Activated naive CD8-positive, alpha-beta T cell (primary cell): ENCODE results near the gene RSAD1.
A peak's percentile ranks its signal among the peaks of the same experiment; 100 is the strongest.
"Not testable (repeated sequence)": the region's sequence is repeated elsewhere in the genome, so short reads cannot be mapped to it uniquely, and the experiment has no call there.

Experiments used
- H3K27ac Mint-ChIP-seq: one replicate; pipeline ENCODE4 v1.8.0; 2021; ENCODE audit warnings: mixed read lengths
- H3K27me3 Mint-ChIP-seq: one replicate; pipeline ENCODE4 v1.8.0; 2021; ENCODE audit warnings: mixed read lengths
- H3K36me3 Mint-ChIP-seq: one replicate; pipeline ENCODE4 v1.8.0; 2021; ENCODE audit warnings: mixed read lengths
- H3K4me1 Mint-ChIP-seq: one replicate; pipeline ENCODE4 v1.8.0; 2021; ENCODE audit warnings: low read depth, mixed read lengths
- H3K4me3 Mint-ChIP-seq: one replicate; pipeline ENCODE4 v1.8.0; 2021; ENCODE audit warnings: mild to moderate bottlenecking, mixed read lengths
- H3K9me3 Mint-ChIP-seq: one replicate; pipeline ENCODE4 v1.8.0; 2021; ENCODE audit warnings: low read depth, mixed read lengths

The RSAD1 gene

DNA sequence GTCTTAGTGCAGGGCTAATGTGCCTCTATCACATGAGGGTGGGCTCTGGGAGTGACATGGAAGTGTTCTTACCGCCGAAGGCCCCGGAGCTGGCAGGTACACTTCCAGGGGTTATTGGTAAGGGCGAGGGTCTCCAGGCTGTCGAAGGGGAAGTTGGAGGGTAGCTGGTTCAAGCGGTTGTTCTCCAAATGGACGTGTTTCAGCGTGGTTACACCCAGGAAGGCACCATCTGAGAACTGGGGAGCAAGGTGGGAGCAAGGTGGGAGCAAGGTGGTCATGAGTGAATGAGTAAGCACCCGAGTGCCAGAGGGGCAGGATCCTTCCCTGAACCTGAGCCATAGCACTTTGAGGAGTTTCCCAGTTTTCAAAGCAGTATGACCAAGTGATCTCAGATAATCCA lies 13.0 kb upstream of the RSAD1 start:
- no peak overlapping the region for H3K4me3 Mint-ChIP-seq
- H3K4me1 Mint-ChIP-seq: peaks cover 8% of the 10 kb centered on the region
- peaks cover 6% of the 10 kb centered on the region for H3K27me3 Mint-ChIP-seq
- no peaks in the 10 kb centered on the region for H3K36me3 Mint-ChIP-seq
- no peaks in the 10 kb centered on the region for H3K9me3 Mint-ChIP-seq
- no peak overlapping the region for H3K27ac Mint-ChIP-seq

DNA sequence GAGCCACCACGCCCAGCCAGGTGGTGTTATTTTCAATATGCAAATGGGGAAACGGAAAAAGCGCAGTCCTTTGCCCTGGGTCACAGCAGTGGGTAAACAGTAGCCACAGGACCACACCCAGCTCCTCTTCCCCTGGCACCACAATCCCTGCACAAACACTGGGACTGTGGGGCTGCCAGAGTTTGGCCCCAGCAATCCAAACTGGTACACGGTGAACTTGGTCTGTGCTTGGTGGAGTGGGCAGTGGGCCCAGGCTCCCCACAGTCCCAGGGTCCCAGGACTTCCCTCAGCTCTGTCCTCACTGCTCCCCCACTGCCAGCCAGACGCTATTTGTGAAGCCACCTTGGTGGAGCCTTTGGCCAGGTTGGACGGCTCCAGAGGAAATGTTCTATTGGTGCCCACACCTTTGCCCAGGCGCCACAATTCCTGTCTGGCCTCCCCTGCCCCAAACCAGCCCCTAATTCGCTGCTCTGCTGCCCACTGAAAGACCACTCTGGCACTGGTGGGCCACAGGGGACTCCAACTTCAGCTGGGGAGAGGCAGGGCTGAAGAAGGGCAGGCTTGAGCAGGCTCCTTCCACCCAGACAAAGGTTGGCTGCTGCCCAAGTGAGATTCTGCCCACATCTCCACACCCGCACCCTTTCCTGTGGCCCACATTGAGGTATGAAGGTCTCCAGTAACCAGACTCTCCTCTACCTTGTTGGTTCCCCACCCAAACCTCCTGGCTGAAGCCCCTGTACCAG lies 12.1 kb upstream of the RSAD1 start:
- Mint-ChIP-seq H3K9me3 (no peaks in the 10 kb centered on the region), H3K27ac (no peak overlapping the region), H3K4me3 (no peak overlapping the region), H3K4me1 (peaks cover 13% of the 10 kb centered on the region), H3K36me3 (no peaks in the 10 kb centered on the region), H3K27me3 (peaks cover 6% of the 10 kb centered on the region)

DNA sequence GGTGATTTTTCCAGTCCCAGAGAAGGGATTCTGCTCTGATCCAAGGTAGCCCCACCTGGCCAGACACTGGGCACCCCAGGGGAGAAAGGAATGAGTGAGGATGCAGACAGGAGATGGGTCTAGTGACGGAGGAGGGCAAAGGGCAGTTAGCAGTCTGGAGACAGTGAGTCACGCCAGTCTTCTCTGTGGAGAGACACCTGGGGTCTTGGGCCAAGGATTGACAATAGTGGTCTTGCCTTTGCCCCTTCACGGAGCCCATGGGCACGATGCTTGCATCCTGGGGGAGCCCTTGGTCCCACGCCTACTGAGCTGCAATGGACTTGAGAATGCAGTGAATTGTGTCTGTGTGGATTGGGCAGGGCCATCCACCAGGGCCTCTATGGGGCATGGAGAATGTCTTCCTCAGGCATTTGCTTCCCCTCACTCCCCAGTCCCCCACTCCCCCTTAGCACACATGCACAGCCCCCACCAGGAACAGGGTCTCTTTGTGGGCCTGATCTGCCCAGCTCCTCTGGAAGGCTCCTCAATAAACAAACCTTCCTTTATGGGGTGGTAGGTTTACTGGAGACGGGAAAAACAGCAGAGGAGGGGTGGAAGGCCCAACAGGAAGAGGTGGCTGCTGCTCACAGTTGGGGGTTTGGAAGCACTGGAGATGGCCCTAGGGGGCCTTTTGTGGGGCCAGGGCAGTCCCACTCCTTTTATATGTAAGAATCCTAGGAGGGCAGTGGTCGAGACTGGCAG lies 11.4 kb upstream of the RSAD1 start:
- peaks cover 6% of the 10 kb centered on the region for H3K27me3 Mint-ChIP-seq
- peaks cover 15% of the 10 kb centered on the region for H3K4me1 Mint-ChIP-seq
- no peak overlapping the region for H3K27ac Mint-ChIP-seq
- no peaks in the 10 kb centered on the region for H3K36me3 Mint-ChIP-seq
- H3K4me3 Mint-ChIP-seq: peak overlapping the region; percentile 23
- no peaks in the 10 kb centered on the region for H3K9me3 Mint-ChIP-seq

DNA sequence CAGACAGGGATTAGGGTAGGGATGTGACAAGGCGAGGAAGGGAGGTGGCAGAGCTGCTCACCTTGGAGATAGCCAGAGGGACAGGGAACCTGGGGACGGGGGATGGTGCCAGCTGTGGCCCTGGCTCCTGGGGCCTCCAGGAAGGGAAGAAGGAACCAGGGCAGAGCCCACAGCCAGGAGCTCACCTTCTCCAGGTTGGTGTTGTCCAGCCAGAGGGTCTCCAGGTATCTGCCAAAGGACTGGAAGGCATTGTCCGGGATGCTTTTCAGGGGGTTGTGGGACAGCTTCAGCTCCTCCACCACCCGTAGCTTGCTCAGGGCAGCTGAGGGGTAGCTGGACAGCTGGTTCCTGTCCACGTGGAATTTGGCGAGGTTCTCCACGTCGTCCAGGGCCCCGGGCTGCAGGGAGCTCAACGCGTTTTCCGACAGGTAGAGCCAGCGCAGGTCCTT lies 10.8 kb upstream of the RSAD1 start:
- Mint-ChIP-seq H3K27me3 (peaks cover 6% of the 10 kb centered on the region), H3K4me1 (peaks cover 15% of the 10 kb centered on the region), H3K36me3 (no peaks in the 10 kb centered on the region), H3K9me3 (no peaks in the 10 kb centered on the region), H3K4me3 (peak overlapping the region; percentile 23), H3K27ac (no peak overlapping the region)

DNA sequence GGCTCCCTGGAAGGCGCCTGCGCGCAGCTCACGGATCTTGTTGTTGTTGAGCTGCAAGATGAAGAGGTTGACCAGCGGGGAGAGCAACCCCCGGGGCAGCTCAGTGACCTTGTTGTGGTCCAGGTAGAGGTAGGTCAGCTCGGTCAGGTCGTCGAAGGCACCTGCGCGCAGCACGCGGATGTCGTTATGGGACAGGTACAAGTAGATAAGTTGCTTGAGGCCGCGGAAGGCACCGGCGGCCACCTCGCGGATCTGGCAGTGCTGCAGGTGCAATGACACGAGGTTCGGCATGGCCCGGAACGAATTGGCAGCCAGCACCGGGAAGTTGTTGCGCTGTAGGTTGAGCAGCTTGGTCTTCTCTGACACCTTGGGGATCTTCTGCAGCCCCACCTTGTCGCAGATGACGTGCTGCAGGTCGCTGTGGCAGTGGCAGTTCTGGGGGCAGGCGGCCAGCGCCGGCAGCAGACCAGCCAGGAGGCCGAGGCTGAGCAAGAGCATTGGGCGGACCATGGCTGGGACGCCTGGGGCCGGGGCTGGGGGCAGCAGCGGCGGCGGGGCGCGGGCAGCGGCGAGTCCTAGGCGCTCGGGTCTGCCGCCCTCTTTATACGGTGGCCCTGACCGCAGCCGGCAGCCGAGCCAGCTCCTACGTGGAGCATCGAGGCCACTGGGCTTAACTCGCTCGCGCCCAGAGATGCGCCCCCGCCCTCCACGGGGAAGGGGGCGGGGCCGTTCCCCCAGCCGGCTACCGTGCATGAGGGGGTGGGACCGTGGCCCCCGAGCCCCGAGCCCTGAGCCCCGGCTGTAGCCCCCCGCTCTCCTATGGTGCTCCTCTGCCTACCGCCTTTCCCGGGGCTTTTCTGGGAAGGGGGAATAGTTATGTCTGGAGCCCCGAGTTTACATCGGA lies 10.1 kb upstream of the RSAD1 start, which contains the start of gene CHAD:
Gene CHAD, minus strand, starts transcription at position 577 of the 904 bp plus-strand sequence. Its CDS starts 67 bp downstream, at position 510.
- Mint-ChIP-seq H3K27ac (no peak within 1 kb of the TSS), H3K4me3 (peak within 1 kb of the TSS; percentile 61)

DNA sequence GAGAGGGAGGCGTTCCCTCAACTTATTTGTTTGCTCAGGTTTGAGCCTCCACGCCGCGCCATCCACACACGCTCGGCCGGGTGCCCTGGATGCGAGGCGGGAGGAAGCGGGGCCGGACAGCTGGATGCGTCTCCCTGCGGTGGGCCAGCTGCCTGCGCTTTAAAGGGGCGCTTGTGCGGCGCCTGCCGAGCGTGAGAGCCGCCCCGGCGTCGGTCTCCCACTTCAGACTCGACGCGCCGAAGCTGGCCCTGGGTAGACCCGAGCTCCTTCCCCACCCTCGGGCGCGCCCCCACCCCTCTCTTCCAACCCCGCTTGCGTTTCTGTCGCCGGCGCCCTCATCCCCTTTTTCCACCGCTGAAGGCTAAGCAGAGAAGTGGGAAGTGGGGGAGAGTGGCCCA lies 9.5 kb upstream of the RSAD1 start:
- H3K27me3 Mint-ChIP-seq: peaks cover 6% of the 10 kb centered on the region
- H3K9me3 Mint-ChIP-seq: no peaks in the 10 kb centered on the region
- peak overlapping the region; percentile 23 for H3K4me3 Mint-ChIP-seq
- H3K36me3 Mint-ChIP-seq: no peaks in the 10 kb centered on the region
- peaks cover 15% of the 10 kb centered on the region for H3K4me1 Mint-ChIP-seq
- no peak overlapping the region for H3K27ac Mint-ChIP-seq

More for the DNA sequence above, 10.1 kb upstream of the RSAD1 start, which contains the start of gene CHAD:
- H3K36me3 Mint-ChIP-seq: no peaks in the 10 kb centered on the region
- peaks cover 6% of the 10 kb centered on the region for H3K27me3 Mint-ChIP-seq
- H3K9me3 Mint-ChIP-seq: no peaks in the 10 kb centered on the region
- H3K4me1 Mint-ChIP-seq: peaks cover 15% of the 10 kb centered on the region

DNA sequence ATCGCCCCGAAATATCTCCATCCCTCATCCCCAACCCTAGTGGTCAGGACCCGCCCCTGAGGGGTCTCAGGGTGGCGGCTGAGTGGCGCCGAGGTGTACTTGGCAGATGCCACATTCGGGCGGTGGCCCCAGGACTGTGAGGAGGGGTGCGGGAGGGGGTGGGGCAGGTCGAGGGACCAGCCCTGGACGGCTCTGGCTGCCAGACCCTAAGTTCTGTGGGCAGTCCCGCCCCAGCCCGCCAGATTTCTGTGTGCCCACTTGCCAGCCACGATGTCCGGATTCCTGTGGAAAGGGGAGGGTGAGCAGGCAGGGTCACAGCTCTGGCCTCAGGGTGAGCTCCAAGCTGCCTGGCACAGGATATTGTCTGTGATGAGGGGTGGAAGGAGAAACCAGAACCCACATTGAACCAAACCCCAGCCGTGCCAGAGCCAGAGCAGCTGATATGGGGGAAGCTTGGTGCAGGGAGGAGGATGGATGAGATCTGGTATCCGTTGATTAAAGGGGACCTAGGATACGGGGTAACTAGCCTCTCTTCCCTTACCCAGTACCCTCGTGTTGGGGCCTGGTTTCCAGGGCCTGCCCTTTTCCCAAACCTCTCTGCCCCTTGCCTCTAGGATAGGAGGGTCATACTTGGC lies 8.9 kb upstream of the RSAD1 start:
- Mint-ChIP-seq H3K4me3 (peak overlapping the region; percentile 23), H3K4me1 (peaks cover 15% of the 10 kb centered on the region), H3K9me3 (no peaks in the 10 kb centered on the region), H3K36me3 (no peaks in the 10 kb centered on the region), H3K27me3 (peaks cover 6% of the 10 kb centered on the region), H3K27ac (no peak overlapping the region)

DNA sequence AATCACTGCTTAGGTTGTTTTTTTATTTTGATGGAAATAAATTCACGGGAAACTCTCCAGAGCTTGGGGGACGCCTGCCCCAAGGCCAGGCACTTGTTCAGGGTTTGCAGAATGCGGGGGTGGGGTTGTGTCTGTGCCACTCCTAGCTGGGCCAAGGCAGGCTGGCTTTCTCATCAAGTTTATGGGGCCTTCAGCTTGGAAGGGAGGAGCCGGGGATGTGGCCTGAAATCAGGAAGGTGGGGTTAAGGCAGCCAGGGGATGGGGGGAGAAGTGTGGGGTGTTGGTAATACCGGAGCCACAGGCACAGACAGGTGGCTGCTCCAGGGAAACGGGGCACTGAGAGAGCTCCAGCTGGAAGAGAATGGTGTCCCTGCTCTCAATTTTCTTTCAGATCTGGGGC lies 8.2 kb upstream of the RSAD1 start:
- peak overlapping the region; percentile 20 for H3K4me3 Mint-ChIP-seq

DNA sequence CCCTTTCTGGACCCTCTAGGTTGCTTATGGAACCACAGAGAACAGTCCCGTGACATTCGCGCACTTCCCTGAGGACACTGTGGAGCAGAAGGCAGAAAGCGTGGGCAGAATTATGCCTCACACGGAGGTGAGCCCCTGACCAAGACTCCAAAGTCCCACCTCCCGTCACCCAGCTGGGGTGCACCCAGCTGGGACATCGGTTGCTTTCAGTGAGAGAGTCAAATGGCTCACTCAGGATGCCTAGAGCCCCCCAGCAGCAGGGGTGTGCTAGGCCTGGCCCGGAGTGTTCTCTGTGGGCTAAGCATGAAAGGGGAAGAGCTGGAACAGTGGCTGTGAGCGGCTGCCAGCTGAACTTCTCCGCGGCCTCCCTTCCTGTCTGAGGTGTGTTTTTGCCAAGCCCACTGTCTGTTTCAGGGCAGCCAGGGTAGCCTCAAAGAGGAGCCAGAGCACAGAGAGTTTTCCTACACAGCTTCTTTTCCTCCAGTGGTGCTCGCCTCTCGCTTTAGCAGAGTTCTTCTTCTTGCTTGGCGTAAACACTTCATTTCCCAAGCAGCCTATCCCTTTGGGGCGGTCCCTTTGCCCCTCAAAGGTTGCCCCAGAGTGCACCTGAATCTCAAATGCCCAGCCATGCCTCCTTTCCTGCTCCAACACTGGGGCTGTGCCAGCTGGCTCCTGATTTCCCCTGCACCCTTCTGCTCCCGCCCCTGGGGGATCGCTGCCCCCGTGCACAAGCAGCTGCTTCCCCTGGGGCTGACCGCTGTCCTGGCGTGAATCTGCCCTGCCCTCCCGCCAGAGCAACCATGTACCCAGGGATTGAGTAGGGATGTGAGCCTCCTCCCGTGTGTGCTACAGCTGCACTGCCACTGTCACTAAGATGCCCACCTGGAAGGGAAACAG lies 7.4 kb upstream of the RSAD1 start:
- H3K4me1 Mint-ChIP-seq: peaks cover 15% of the 10 kb centered on the region
- H3K36me3 Mint-ChIP-seq: no peaks in the 10 kb centered on the region
- no peaks in the 10 kb centered on the region for H3K9me3 Mint-ChIP-seq
- H3K27me3 Mint-ChIP-seq: peaks cover 6% of the 10 kb centered on the region
- H3K4me3 Mint-ChIP-seq: no peak overlapping the region
- H3K27ac Mint-ChIP-seq: no peak overlapping the region

More for the DNA sequence above, 8.2 kb upstream of the RSAD1 start:
- Mint-ChIP-seq H3K36me3 (no peaks in the 10 kb centered on the region), H3K9me3 (no peaks in the 10 kb centered on the region), H3K27ac (no peak overlapping the region), H3K4me1 (peaks cover 15% of the 10 kb centered on the region), H3K27me3 (peaks cover 6% of the 10 kb centered on the region)

DNA sequence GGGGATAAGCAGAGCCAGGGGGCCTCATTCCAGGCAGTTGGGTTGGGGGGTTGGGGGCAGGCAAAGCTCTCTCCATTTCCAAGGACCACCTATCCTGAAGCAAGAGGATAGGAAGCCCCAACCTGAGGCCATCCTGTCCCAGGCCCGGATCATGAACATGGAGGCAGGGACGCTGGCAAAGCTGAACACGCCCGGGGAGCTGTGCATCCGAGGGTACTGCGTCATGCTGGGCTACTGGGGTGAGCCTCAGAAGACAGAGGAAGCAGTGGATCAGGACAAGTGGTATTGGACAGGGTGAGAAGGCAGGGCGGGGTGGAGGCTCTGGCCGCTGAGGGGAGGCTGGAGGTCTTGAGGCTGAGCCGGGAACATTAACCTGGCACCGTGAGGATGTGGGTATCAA lies 6.4 kb upstream of the RSAD1 start:
- Mint-ChIP-seq H3K27ac (no peak overlapping the region), H3K4me1 (peaks cover 15% of the 10 kb centered on the region), H3K36me3 (no peaks in the 10 kb centered on the region), H3K27me3 (peaks cover 6% of the 10 kb centered on the region), H3K4me3 (no peak overlapping the region), H3K9me3 (no peaks in the 10 kb centered on the region)

DNA sequence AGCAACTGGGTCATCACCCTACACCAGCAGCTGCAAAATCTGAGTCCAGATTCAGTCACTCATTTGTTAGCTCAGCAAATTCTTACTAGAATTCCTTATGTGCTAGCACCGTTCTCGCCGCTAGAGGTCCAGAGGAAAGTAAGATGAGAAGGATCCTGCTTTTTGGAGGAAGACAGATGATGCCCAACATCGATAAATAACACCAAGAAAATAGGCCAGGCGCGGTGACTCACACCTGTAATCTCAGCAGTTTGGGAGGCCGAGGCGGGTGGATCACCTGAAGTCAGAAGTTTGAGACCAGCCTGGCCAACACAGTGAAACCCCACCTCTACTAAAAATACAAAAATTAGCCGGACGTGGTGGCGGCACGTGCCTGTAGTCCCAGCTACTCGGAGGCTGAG lies 5.9 kb upstream of the RSAD1 start:
- H3K36me3 Mint-ChIP-seq, H3K9me3 Mint-ChIP-seq, H3K4me3 Mint-ChIP-seq, H3K27ac Mint-ChIP-seq, H3K27me3 Mint-ChIP-seq: not testable (repeated sequence)
- peaks cover 13% of the 10 kb centered on the region for H3K4me1 Mint-ChIP-seq

DNA sequence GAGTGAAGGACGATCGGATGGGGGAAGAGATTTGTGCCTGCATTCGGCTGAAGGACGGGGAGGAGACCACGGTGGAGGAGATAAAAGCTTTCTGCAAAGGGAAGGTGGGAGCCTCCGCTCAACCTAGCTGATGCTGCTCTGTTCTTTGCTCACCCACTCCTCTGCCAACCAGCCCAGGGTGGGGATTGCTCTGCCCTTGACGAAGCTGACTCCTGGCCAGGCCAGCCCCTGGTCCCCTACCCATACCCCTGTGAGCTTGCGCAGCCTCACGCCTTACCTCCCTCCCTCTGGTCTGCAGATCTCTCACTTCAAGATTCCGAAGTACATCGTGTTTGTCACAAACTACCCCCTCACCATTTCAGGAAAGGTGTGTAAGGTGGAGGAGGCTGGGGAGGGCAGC lies 4.8 kb upstream of the RSAD1 start:
- no peaks in the 10 kb centered on the region for H3K36me3 Mint-ChIP-seq
- no peak overlapping the region for H3K27ac Mint-ChIP-seq
- no peaks in the 10 kb centered on the region for H3K9me3 Mint-ChIP-seq
- H3K4me3 Mint-ChIP-seq: no peak overlapping the region
- H3K27me3 Mint-ChIP-seq: no peaks in the 10 kb centered on the region
- H3K4me1 Mint-ChIP-seq: peaks cover 15% of the 10 kb centered on the region

DNA sequence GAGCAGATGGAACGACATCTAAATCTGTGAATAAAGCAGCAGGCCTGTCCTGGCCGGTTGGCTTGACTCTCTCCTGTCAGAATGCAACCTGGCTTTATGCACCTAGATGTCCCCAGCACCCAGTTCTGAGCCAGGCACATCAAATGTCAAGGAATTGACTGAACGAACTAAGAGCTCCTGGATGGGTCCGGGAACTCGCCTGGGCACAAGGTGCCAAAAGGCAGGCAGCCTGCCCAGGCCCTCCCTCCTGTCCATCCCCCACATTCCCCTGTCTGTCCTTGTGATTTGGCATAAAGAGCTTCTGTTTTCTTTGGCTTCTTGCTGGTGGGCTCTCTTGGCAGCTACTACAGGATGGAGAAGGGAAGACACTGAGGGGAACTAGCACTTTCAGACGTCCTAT lies 4.1 kb upstream of the RSAD1 start:
- H3K27me3 Mint-ChIP-seq: no peaks in the 10 kb centered on the region
- H3K36me3 Mint-ChIP-seq: no peaks in the 10 kb centered on the region
- H3K27ac Mint-ChIP-seq: no peak overlapping the region
- H3K4me1 Mint-ChIP-seq: peaks cover 16% of the 10 kb centered on the region
- no peak overlapping the region for H3K4me3 Mint-ChIP-seq
- no peaks in the 10 kb centered on the region for H3K9me3 Mint-ChIP-seq

DNA sequence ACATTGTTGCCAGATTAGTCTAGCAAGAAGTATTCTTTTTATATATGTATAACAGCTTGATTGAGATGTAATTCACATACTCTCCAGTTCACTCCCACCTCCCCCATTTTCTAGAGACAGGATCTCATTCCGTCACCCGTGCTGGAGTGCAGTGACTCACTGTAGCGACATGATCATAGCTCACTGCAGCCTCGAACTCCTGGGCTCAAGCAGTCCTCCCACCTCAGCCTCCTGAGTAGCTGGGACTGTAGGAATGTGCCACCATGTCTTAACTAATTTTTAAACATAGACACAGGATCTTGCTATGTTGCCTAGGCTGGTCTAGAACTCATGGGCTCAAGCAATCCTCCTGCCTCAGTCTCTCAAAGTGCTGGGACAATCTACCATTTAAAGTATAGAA lies 3.3 kb upstream of the RSAD1 start:
- H3K36me3 Mint-ChIP-seq: no peaks in the 10 kb centered on the region

More for the DNA sequence above, 3.3 kb upstream of the RSAD1 start:
- no peaks in the 10 kb centered on the region for H3K9me3 Mint-ChIP-seq
- H3K4me1 Mint-ChIP-seq: peaks cover 24% of the 10 kb centered on the region
- H3K27me3 Mint-ChIP-seq: no peaks in the 10 kb centered on the region
- no peak overlapping the region for H3K27ac Mint-ChIP-seq
- no peak overlapping the region for H3K4me3 Mint-ChIP-seq
